Epithelial cell of prostate (primary cell): ENCODE data around the gene VSTM2B.

Experiments
- DNase-seq: peaks from one replicate; pipeline ENCODE4 v3.0.0-alpha.2; 2011; ENCODE audit warnings: low read depth, low spot score
- H3K27ac ChIP-seq: fragments of 450-650 bp; 2 replicates; pipeline ENCODE4 v1.5.1; 2017; ENCODE audit warnings: mild to moderate bottlenecking

The VSTM2B gene

GRCh38 chr19:29528946-29529645 lies 3.3 kb downstream of the VSTM2B start:
- H3K27ac ChIP-seq = no peak overlapping the region
- DNase-seq = no peak

GRCh38 chr19:29529646-29530539 lies 4.1 kb downstream of the VSTM2B start:
- no peak overlapping the region for H3K27ac ChIP-seq

DNA sequence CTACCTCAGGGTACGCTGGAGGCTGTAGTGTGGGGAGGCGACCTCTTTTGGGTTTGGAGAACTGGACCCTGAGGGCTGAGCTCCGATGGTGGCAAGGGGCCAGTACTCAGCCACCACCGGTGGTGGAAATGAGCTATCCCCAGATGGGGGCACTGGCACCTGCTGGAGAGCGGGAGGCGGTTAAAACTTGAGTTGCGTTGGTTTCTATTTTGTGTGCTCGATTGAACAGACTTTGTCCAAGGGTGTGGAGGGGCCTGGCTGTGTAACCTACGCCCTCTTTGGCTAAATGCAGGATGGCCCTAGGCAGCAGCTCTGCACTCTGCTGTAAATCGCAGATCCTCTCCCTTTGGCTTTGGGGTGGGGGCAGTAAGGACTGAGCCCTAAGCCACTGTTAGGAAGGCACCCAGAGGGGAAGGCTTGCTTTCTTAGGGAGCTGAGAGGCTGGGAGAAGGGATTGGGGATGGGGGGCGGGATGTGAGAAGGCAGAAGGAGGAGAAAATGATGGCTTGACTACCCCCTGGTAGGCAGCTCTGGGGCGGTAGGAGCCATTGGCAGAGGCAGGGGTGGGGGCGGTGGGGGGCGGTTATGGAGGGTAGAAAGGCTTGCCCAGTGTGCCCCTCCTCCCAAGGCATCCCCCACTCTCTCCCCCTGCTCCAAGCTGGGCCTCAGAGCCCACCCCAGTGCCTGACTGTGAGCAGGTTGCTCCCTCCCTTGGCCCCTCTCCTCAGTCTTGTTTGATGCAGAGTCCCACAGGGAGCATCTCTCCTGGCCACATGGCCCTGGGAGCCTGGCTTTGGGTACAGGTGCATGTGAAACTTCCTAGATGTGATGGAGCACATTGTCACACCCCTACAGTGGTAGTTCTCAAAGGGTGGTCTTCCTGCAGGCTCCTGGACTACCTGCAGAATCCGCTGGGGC lies 5.0 kb downstream of the VSTM2B start:
- H3K27ac ChIP-seq = no peak overlapping the region
- DNase-seq = no peak

More at GRCh38 chr19:29529646-29530539, 4.1 kb downstream of the VSTM2B start:
- no peak for DNase-seq

DNA sequence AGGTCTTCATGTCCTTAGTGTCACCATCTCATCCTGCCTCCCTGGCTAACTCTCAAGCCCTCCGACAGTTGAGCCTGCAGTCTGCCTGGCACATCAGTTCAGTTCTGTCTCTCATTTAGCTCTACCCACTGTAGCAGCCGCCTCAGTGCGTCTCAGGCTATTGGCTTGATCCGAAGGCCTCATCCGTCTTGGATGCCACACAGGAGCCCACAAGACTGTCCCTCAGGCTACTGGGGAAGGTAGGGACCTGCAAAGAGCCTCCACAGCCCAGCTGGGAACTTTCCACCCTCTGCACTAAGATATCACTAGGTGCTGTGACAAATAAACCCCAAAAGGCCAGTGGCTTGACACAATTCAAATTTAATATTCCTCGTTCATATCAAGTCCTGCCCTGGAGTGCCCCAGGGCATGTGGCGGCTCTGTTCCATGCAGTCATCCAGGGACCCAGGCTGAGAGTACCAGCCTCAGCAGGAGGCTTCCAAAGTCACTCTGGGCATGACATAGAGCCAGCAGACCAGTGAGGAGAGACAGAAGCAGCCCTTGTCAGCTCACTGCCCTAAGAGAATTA lies 5.7 kb downstream of the VSTM2B start:
- DNase-seq = no peak
- H3K27ac ChIP-seq = no peak overlapping the region

GRCh38 chr19:29532097-29532496 lies 6.3 kb downstream of the VSTM2B start:
- no peak for DNase-seq
- H3K27ac ChIP-seq = no peak overlapping the region

- no peak for DNase-seq
- H3K27ac ChIP-seq = no peak overlapping the region
These were observed 7.2 kb downstream of the VSTM2B start for GRCh38 chr19:29532956-29533355.

DNA sequence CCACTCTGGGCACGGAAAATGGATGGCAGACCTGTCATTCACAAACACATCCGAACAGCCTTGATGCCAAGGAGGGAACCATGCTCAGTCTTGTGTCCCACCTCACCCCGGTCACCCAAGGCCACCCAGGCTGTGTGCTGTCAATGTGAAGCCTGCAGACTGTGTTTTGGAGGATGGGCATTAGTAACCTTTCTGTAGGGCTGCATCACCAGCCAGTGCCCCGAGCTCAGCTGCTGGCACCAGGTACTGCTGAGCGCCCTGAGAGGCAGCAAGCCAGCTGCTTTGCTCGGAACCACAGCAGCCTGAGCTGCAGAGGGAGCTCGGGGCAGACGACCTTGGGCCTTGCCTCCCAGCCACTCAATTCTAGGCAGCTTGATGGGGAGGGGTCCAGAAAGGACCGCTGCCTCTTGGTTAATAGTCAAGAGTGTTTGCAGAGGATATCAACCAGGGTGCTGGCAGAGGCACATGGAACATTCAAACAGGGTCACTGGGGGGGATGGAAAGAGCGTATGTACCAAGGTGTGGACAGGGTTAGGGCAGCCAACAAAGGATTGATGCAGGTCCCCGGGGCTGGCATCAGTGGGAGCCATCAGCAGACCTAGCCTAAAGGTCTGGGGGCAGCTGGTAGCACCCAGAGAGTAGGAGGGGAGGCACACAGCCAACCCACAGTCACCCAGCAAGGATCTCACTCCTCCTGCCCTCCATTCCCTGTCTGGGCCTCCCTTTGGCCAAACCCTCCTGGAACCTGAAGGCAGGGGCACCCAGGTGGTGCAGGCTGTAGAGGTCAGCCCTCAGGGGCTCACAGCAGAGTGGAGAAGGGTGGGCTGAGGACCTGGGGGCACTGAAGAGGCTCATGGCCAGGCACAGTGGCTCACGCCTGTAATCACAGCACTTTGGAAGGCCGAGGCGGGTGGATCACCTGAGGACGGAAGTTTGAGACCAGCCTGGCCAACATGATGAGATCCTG lies 8.1 kb downstream of the VSTM2B start:
- no peak overlapping the region for H3K27ac ChIP-seq
- no peak for DNase-seq

DNA sequence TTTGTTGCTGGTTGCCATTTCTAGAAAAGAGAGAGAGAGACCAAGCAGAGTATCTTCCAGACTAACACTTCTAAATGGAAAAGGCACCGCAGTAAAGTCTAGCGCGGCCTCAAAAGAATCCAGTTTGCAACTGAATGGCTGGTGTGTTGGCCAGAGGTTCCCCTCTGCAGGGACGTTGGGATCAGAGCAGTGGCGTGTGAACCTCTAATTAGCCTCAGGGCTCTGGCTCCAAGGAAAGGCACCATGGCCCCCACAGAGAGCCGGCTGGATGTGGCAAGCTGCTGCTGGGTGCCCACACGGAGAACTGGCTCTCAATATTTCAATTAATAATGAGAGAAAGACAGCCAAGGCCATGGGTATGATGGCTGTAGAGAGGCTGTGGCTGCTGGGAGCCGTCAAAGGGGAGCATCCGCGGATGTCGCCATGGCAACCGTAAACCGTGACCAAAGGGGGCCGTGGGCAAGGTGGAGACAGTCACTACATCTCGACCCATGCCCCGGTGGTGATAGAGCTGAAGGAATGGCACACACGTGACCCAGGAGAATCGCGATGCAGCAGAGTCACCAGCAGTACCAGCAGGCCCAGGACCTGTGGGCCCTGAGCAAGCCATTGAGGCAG lies 9.5 kb downstream of the VSTM2B start:
- DNase-seq = no peak
- H3K27ac ChIP-seq = no peak overlapping the region

DNA sequence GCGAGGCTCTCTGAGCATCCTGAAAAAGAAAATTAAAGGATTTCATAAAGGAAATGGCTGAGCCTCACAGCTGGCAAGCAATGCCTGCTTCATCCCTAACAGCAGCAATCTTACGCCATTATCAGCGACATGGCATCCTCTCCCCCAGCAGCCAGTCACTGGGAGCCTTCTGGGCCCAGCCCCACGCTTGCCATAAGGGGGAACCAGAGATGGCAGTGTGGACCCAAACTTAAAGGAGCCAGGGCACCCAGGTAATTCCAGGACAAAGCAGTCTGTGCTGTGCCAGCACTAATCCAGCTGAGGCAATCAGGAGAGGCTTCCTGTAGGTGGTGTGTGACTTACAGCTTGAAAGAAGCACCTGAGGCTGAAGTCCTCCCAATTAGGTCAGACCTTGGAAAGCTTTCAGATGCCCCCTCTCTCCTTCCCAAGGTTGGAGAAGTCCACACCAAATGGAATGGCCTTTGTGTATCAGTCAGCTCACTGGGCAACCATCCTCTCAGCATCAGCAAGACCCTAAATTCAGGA lies 10.3 kb downstream of the VSTM2B start:
- H3K27ac ChIP-seq = no peak overlapping the region
- DNase-seq = no peak

GRCh38 chr19:29537181-29537580 lies 11.4 kb downstream of the VSTM2B start:
- DNase-seq = no peak
- no peak overlapping the region for H3K27ac ChIP-seq

DNA sequence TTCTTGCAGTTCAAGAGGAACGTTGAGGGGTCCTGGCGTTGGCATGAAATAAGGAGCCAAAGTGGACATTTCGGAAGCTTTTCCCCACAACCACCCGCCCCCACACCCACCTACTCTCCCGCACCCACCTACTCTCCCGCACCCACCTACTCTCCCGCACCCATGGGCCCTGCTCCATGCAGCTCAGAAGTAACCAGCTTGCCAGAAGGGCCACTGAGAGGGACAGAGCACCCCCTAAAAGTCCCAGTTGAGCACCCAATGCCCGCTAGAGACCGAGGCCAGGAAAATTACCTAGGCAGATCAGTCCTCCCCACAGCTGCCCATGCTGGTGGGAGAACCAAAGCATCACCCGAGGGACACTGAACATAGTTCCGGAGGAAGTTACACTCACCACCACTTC lies 11.8 kb downstream of the VSTM2B start:
- H3K27ac ChIP-seq = no peak overlapping the region
- DNase-seq = no peak

DNA sequence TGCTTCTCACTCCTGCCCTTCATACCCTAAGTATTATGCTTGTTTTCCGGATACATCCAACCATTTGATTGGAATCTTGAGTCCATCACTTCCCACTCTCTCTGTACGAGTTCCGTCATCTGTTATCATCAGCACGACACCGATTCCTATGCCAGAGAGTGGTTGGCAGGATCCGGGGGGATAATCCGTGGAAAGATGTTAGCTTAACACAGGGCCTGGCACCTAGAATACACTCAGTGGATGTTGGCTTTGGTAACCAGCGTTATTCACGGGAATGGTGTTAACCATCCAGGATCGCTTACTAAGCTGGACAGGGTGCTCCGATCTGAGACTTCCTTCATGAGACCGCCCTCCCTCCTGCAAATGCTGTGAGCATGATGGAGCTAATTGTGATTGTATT lies 12.4 kb downstream of the VSTM2B start:
- no peak for DNase-seq
- H3K27ac ChIP-seq = no peak overlapping the region

DNA sequence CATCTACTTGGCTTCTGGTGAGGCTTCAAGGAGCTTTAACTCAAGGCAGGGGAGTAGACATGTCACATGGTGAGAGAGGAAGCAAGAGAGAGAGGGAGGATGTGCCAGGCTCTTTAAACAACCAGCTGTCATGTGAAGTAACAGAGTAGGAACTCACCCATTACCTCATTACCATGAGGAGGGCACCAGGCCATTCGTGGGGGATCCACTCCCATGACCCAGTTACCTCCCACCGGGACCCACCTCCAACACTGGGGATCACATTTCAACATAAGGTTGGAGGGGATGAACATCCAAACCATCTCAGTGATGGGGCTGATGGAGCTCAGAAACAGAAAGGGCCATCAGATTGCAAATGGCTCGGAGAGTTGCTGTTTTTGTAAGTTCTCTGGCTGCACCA lies 12.9 kb downstream of the VSTM2B start:
- H3K27ac ChIP-seq = no peak overlapping the region
- no peak for DNase-seq

DNA sequence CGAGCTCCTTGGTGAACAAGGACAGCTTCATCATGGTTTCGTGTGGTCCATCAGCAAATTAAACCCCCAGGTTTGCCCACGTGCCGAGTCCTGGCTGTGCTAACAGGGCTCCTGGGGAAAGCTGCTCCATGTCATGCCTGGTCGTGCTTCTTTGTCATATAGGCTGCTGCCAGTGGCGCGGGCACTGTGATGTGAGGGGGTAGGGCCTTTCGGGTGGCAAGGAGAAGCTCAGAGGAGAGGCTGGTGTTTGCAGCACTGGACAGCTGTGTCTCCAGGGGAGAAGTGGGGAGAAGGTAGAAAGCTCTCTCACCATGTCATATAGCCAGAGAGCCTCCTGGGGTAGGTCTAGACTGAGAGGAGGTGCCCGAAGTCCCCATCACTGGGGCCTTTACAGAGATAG lies 13.3 kb downstream of the VSTM2B start:
- no peak for DNase-seq
- H3K27ac ChIP-seq = no peak overlapping the region

DNA sequence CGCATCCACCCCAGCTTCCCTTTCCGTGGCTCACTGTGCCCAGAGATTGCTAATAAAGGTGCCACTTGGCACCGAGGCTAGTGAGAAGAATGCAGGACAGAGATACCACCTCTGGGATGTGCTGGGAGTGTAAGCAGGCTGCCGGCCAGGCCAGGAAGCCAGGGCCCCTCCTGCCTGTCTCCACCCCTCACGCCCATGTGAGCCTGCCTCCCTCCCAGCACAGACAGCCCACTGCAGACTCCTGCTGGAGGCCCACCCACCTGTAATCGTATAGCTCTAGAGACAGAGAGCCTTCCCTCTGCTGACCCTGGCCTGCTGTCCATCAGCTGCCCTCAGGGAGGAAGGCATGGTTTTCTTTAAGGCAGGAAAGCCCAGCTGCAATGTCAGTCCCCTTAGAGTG lies 13.9 kb downstream of the VSTM2B start:
- no peak overlapping the region for H3K27ac ChIP-seq
- no peak for DNase-seq

DNA sequence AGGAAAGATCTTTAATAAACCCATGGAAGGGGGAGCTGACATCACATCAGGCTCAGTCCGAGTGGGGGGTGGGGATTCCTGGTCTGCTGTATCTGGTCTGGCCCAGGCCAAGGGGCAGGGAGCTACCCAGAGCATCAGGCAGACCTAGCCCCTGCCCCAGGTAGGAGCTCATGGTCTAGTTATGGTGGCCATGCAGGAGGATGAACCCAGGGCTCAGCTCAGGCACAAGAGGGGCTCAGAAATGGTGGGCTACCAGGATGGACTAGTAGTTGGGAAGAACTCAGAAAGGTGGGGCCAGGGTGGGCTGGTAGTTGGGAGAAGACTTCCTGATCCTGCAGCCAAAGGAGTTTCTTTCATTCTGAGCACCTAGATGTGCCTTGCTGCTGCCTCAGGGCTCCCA lies 14.3 kb downstream of the VSTM2B start:
- DNase-seq = no peak

GRCh38 chr19:29541473-29542253 lies 15.9 kb downstream of the VSTM2B start:
- no peak overlapping the region for H3K27ac ChIP-seq

More for the DNA sequence above, 14.3 kb downstream of the VSTM2B start:
- H3K27ac ChIP-seq = no peak overlapping the region

GRCh38 chr19:29542327-29542726 lies 16.5 kb downstream of the VSTM2B start:
- no peak overlapping the region for H3K27ac ChIP-seq
- no peak for DNase-seq

More at GRCh38 chr19:29541473-29542253, 15.9 kb downstream of the VSTM2B start:
- no peak for DNase-seq
